Left colon (tissue), 2 donors: ENCODE results near the gene NOP16. TPM values are rescaled to one million over a fixed set of nuclear protein-coding genes. Genes with fewer than 3 reads are reported as not detected.

Source experiments
- ATAC-seq: fragments of 200-7000 bp; cut with Tn5 transposase; one replicate; pipeline ENCODE4 v1.9.1; 2020; ENCODE audit warnings: mild to moderate bottlenecking, moderate library complexity
- DNase-seq, 2 donors: peaks; one replicate each; pipeline ENCODE4 v3.0.0-alpha.2; 2020
- intact Hi-C, 2 donors: fragments of 100-400 bp; cut with DNase I in 1 of 2; cut with micrococcal nuclease in 1 of 2; formaldehyde crosslinking; loops; one replicate each; pipeline versions ENCODE4 v1.11.2 to v1.14.0; 2022; cut with DNase I, micrococcal nuclease
- total RNA-seq, 2 donors: library from RNA; stranded (reverse); fragmentation: NEBNext Ultra II Directional; extraction: Animal tissue kit (Norgen Biotek cat#: 25700); gene quantifications; one replicate each; pipeline ENCODE4 v1.2.1, GENCODE V29; 2021
- donor health status: DM: no; HTN: no; CAD: no.
- donor health status: DM: yes; HTN: yes; CAD: no.

The NOP16 gene
- total RNA-seq, 2 donors from 2014 or later = 15.9 to 24.9 TPM

- intact Hi-C loops = no loop called here
- ATAC-seq (no peak), DNase-seq (no peak)
Measured at GRCh38 chr5:176391999-176392398, 3.6 kb upstream of the NOP16 start.

- intact Hi-C loops = no loop called here
- ATAC-seq = no peak
- DNase-seq = no peak
Measured at GRCh38 chr5:176391479-176391878, 3.1 kb upstream of the NOP16 start.

- no peak for DNase-seq
- intact Hi-C loops = no loop called here
- peak; percentile 38 for ATAC-seq
Measured at GRCh38 chr5:176389135-176390123, 1.0 kb upstream of the NOP16 start.

GRCh38 chr5:176388003-176388443 is 375 bp downstream of the NOP16 start:
- DNase-seq (no peak), ATAC-seq (no peak)
- intact Hi-C loops = no loop called here

- DNase-seq (no peak), ATAC-seq (no peak)
- intact Hi-C loops = no loop called here
Measured at GRCh38 chr5:176387384-176387925, 943 bp downstream of the NOP16 start.

GRCh38 chr5:176386491-176386890 is 1.9 kb downstream of the NOP16 start:
- no peak for ATAC-seq
- no peak for DNase-seq
- intact Hi-C loops = no loop called here

GRCh38 chr5:176384991-176385390 is 3.4 kb downstream of the NOP16 start:
- ATAC-seq = no peak
- intact Hi-C loops = no loop called here

GRCh38 chr5:176384366-176384930 is 4.0 kb downstream of the NOP16 start:
- intact Hi-C loops = no loop called here
- ATAC-seq (no peak), DNase-seq (no peak)

More at GRCh38 chr5:176384991-176385390, 3.4 kb downstream of the NOP16 start:
- DNase-seq = no peak

- no peak for ATAC-seq
- intact Hi-C loops = no loop called here
- no peak for DNase-seq
Measured at GRCh38 chr5:176383961-176384360, 4.4 kb downstream of the NOP16 start.

GRCh38 chr5:176383248-176383905 is 5.0 kb downstream of the NOP16 start:
- intact Hi-C loops = no loop called here
- no peak for DNase-seq

GRCh38 chr5:176382721-176383120 is 5.7 kb downstream of the NOP16 start:
- no peak for DNase-seq
- intact Hi-C loops = no loop called here
- ATAC-seq = no peak

More at GRCh38 chr5:176383248-176383905, 5.0 kb downstream of the NOP16 start:
- ATAC-seq = no peak

- DNase-seq (no peak), ATAC-seq (no peak)
- intact Hi-C loops = no loop called here
Measured at GRCh38 chr5:176381979-176382378, 6.4 kb downstream of the NOP16 start.

- DNase-seq = no peak
- ATAC-seq = no peak
- intact Hi-C loops = no loop called here
Measured at GRCh38 chr5:176381423-176381822, 7.0 kb downstream of the NOP16 start.

- no peak for ATAC-seq
- DNase-seq = no peak
- intact Hi-C loops = no loop called here
Measured at GRCh38 chr5:176379881-176380280, 8.5 kb downstream of the NOP16 start.

GRCh38 chr5:176373100-176373818 is 15.1 kb downstream of the NOP16 start:
- ATAC-seq (no peak), DNase-seq (no peak)
- intact Hi-C loops = no loop called here

GRCh38 chr5:176371621-176372539 is 16.5 kb downstream of the NOP16 start:
- DNase-seq (no peak), ATAC-seq (no peak)
- intact Hi-C loops = no loop called here

GRCh38 chr5:176369934-176370711 is 18.3 kb downstream of the NOP16 start:
- DNase-seq = no peak
- intact Hi-C loops = no loop called here
- ATAC-seq = no peak
